ENCODE data around the gene PRAC1.

DNA sequence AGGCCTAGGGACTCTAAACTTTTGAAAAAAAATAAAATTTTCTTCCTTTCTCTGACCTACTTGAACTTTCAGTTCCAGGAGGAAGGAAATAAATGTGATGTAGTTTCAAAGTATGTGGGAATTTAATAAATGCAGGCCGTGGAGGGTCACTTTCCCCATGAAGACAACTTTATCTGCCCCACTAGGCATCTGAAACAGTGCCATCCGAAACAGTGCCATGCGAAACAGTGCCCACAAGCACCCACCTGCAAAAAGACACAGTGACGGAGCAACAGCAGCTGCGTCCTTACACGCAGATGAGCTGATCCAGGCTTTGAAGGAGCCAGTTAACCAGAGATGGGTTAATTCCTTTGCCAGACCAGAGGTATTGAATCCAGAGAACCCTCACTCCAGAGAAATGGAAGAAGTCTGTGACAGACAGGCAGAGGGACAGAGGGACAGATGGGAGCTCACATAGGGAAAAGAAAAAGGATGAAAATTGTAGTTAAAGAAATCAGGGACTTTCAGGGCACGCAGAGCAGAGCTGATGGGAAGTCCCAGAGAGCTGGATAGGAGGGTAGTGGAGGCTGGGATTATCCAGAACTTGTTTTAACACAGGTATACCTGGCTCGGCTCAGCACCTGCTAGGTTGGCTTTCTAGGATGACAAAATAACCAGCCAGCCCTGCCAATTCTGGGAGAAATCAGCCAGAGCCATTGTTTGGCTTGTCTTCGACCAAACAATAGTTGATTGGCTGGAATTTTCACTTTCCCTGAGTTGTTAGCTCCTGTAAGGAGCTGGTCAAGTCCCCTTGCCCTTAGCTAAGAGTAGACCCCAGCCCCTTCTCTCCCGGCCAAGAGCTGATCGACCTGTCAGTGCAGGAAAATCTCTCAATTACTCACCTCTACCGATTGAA lies 23.3 kb upstream of the PRAC1 start:
- TF ChIP-seq, protein P1, sequence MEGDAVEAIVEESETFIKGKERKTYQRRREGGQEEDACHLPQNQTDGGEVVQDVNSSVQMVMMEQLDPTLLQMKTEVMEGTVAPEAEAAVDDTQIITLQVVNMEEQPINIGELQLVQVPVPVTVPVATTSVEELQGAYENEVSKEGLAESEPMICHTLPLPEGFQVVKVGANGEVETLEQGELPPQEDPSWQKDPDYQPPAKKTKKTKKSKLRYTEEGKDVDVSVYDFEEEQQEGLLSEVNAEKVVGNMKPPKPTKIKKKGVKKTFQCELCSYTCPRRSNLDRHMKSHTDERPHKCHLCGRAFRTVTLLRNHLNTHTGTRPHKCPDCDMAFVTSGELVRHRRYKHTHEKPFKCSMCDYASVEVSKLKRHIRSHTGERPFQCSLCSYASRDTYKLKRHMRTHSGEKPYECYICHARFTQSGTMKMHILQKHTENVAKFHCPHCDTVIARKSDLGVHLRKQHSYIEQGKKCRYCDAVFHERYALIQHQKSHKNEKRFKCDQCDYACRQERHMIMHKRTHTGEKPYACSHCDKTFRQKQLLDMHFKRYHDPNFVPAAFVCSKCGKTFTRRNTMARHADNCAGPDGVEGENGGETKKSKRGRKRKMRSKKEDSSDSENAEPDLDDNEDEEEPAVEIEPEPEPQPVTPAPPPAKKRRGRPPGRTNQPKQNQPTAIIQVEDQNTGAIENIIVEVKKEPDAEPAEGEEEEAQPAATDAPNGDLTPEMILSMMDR (IDR thresholded peaks at IDR 0.05) = no peak
- TF ChIP-seq POLR2A (IDR thresholded peaks at IDR 0.05; ENCODE audit: low read depth) (no peak), POLR2AphosphoS5 (IDR thresholded peaks at IDR 0.05) (no peak)
